Upper lobe of right lung (tissue), 1 donor: ENCODE measurements around the gene RAB11FIP5. TPM values are rescaled to one million over a fixed set of nuclear protein-coding genes. Genes with fewer than 3 reads are reported as not detected.
"Not testable (repeated sequence)": the region's sequence is repeated elsewhere in the genome, so short reads cannot be mapped to it uniquely, and the experiment has no call there.

Experiments
- ATAC-seq: fragments of 200-7000 bp; cut with Tn5 transposase; one replicate; pipeline ENCODE4 v1.9.1; 2020; ENCODE audit warnings: mild to moderate bottlenecking, moderate library complexity
- DNase-seq: peaks from one replicate; pipeline ENCODE4 v3.0.0-alpha.2; 2020
- H3K27ac ChIP-seq: fragments of 200-600 bp; one replicate; pipeline ENCODE4 v1.8.0; 2022
- H3K27me3 ChIP-seq: fragments of 200-600 bp; one replicate; pipeline ENCODE4 v1.8.0; 2022; ENCODE audit warnings: mild to moderate bottlenecking
- H3K36me3 ChIP-seq: fragments of 200-600 bp; one replicate; pipeline ENCODE4 v1.8.0; 2022
- H3K4me1 ChIP-seq: fragments of 200-600 bp; one replicate; pipeline ENCODE4 v1.8.0; 2022
- H3K4me3 ChIP-seq: fragments of 200-600 bp; one replicate; pipeline ENCODE4 v1.8.0; 2022; ENCODE audit warnings: mild to moderate bottlenecking
- H3K9me3 ChIP-seq: fragments of 200-600 bp; one replicate; pipeline ENCODE4 v1.8.0; 2022
- CTCF ChIP-seq: fragments of 200-600 bp; IDR thresholded peaks from one replicate; pipeline ENCODE4 v1.8.0; 2022; ENCODE audit warnings: antibody characterized with exemption
- intact Hi-C: fragments of 100-400 bp; cut with DNase I; formaldehyde crosslinking; loops from one replicate; pipeline ENCODE4 v1.11.0; 2022
- total RNA-seq: library from RNA; stranded (reverse); fragmentation: NEBNext Ultra II Directional; extraction: Animal tissue kit (Norgen Biotek cat#: 25700); gene quantifications from one replicate; pipeline ENCODE4 v1.2.1, GENCODE V29; 2021
- donor health status: DM: no; HTN: yes; CAD: no; lungs with severe emphysema.

RAB11FIP5 gene
- total RNA-seq, 1 donor from 2014 or later = 28.8 TPM

- H3K4me3 ChIP-seq = no peak overlapping the region
- no peaks in the 10 kb centered on the region for H3K27me3 ChIP-seq
- intact Hi-C loops = no loop called here
Observed at GRCh38 chr2:73122536-73122935, 9.8 kb upstream of the RAB11FIP5 start.

DNA sequence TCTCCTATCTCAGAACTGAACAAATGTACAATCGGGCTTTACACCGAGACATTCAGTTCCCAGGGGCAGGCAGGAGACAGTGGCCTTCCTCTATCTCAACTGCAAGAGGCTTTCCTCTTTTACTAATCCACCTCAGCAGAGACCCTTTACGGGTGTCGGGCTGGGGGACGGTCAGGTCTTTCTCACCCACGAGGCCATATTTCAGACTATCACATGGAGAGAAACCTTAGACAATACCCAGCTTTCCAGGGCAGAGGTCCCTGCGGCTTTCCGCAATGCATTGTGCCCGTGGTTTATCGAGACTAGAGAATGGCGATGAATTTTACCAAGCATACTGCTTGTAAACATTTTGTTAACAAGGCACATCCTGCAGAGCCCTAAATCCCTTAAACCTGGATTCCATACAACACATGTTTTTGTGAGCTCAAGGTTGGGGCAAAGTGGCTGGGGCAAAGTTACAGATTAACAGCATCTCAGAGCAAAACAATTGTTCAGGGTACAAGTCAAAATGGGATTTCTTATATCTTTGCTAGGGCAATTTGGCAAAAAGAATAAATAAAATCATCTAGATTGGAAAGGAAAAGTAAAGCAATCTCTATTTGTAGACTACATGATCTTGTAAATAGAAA, 7.0 kb upstream of the RAB11FIP5 start:
- H3K4me3 ChIP-seq, H3K27ac ChIP-seq, ATAC-seq, H3K9me3 ChIP-seq, H3K4me1 ChIP-seq, H3K36me3 ChIP-seq, intact Hi-C loops, DNase-seq, H3K27me3 ChIP-seq: not testable (repeated sequence)

More at GRCh38 chr2:73122536-73122935, 9.8 kb upstream of the RAB11FIP5 start:
- DNase-seq = no peak
- H3K9me3 ChIP-seq = no peaks in the 10 kb centered on the region
- TF ChIP-seq CTCF = no peak
- H3K4me1 ChIP-seq = no peaks in the 10 kb centered on the region
- no peaks in the 10 kb centered on the region for H3K36me3 ChIP-seq
- ATAC-seq = no peak
- no peak overlapping the region for H3K27ac ChIP-seq

GRCh38 chr2:73117441-73117840, 4.7 kb upstream of the RAB11FIP5 start:
- no peak for DNase-seq
- Histone ChIP-seq H3K36me3 (no peaks in the 10 kb centered on the region), H3K27ac (no peak overlapping the region), H3K4me1 (no peaks in the 10 kb centered on the region), H3K27me3 (no peaks in the 10 kb centered on the region), H3K4me3 (no peak overlapping the region), H3K9me3 (no peaks in the 10 kb centered on the region)
- intact Hi-C loops = no loop called here
- no peak for ATAC-seq
- no peak for TF ChIP-seq CTCF

DNA sequence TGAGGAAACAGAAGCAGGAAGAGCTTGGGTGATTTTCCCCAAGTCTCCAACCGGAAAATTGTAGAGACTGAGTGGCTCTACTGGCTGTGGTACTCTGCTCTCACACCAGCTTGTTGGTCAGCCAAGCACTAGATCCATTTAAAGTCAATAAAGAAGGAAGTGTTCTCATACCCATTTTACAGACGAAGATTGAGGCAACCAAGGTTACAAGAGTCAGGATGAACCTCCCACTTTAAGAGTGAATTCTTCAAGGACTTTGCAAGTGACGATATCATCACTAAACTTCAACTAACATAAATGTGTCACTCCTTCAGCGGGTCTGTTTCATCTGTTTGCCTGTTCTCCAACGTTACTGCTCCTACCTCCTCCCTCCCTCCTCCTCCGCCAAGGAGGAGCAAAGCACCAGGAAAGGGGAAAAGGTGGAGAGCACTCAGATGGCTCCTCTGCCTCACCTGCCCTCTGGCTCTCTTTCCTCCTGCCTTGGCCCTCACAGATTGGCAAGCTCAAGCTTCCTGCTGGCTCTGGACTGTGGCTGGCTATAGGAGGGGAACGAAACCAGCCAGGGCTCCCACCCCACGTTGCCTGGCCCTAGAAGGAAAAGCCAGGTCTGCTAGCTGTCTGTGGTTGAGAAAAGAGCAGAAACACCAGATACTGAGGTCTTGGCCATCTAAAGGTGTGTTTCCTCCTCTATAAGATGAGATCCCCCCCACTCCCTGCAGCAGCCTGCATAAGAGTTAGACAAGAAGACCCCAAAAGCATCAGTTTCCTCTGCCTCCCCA, 3.6 kb upstream of the RAB11FIP5 start:
- no peaks in the 10 kb centered on the region for H3K27me3 ChIP-seq
- no peaks in the 10 kb centered on the region for H3K9me3 ChIP-seq
- no peak overlapping the region for H3K4me3 ChIP-seq
- H3K4me1 ChIP-seq = peaks cover 2% of the 10 kb centered on the region
- ATAC-seq (no peak), DNase-seq (no peak)
- H3K27ac ChIP-seq = no peak overlapping the region
- TF ChIP-seq CTCF = no peak
- intact Hi-C loops = no loop called here
- H3K36me3 ChIP-seq = no peaks in the 10 kb centered on the region

DNA sequence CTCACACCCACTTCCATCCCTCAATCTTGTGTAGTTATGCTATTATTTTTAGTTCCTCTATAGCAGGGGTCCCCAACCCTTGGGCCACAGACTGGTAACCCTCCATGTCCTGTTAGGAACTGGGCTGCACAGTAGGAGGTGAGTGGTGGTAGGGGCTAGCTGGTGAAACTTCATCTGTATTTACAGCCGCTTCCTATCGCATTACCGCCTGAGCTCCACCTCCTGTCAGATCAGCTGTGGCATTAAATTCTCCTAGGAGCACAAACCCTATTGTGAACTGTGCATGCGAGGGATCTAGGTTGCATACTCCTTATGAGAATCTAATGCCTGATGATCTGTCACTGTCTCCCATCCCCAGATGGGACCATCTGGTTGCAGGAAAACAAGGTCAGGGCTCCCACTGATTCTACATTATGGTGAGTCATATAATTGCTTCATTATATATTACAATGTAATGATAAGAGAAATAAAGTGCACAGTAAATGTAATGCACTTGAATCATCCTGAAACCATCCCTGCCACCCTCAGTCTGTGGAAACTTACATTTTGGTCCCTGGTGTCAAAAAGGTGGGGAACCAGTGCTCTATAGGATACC, 1.6 kb upstream of the RAB11FIP5 start:
- no peak for TF ChIP-seq CTCF
- no peak for ATAC-seq
- intact Hi-C loops = no loop called here

More for the DNA sequence above, 1.6 kb upstream of the RAB11FIP5 start:
- no peak overlapping the region for H3K4me3 ChIP-seq
- no peaks in the 10 kb centered on the region for H3K27me3 ChIP-seq
- H3K4me1 ChIP-seq = peaks cover 12% of the 10 kb centered on the region
- H3K27ac ChIP-seq = no peak overlapping the region
- H3K36me3 ChIP-seq = no peaks in the 10 kb centered on the region
- DNase-seq = no peak
- H3K9me3 ChIP-seq = no peaks in the 10 kb centered on the region
